HepG2 (cell line): ENCODE results near the gene VENTX. TPM values are rescaled to one million over a fixed set of nuclear protein-coding genes. Genes with fewer than 3 reads are reported as not detected.

Experiments
- ATAC-seq: fragments of 200-7000 bp; cut with Tn5 transposase; 3 replicates; pipeline ENCODE4 v1.9.1; 2020; ENCODE audit warnings: mild to moderate bottlenecking, moderate library complexity
- BruUV-seq: library from RNA; stranded (reverse); fragments of 400-500 nt; replicated peaks from 2 replicates; lab custom pipeline; 2021; lab: Mats Ljungman, UMichigan
- CTCF ChIA-PET: fragments of 300-600 bp; formaldehyde crosslinking; extraction: SDS; loops from one replicate; lab custom pipeline; 2021; ENCODE audit warnings: low total read pairs, inconsistent platforms, low intra/inter-chr PET ratio; lab: Yijun Ruan, JAX
- POLR2A ChIA-PET: fragments of 350-600 bp; sonication (Branson Sonifier 250); formaldehyde crosslinking; loops from one replicate; lab custom pipeline; 2020; ENCODE audit warnings: antibody characterized with exemption, inconsistent platforms; lab: Yijun Ruan, JAX
- DNase-seq: peaks from one replicate; pipeline ENCODE4 v3.0.0-alpha.2; 2015; ENCODE audit warnings: low spot score
- FAIRE-seq: peaks from 3 replicates; lab custom pipeline; 2011; peaks lifted over from hg19 to GRCh38; lab: Jason Lieb, UNC
- H2AFZ ChIP-seq: one replicate; pipeline ENCODE4 v1.6.1; 2011; ENCODE audit warnings: low read length, inconsistent platforms
- H3K27ac ChIP-seq: fragments of 300-600 bp; 3 replicates; pipeline ENCODE4 v1.8.0; 2011; ENCODE audit warnings: mixed run types, mild to moderate bottlenecking, mixed read lengths, low read length, inconsistent platforms; ENCODE audit not compliant: insufficient read depth; ENCODE audit errors: extremely low read length
- H3K27me3 ChIP-seq, 2 experiments: fragments of 200-600 bp in 1 of 2; 2 replicates in 1 of 2; 3 replicates in 1 of 2; pipeline versions ENCODE4 v1.6.0 to v1.8.0; 2011; ENCODE audit warnings: low read length in 2 of 2, mild to moderate bottlenecking in 2 of 2, moderate library complexity in 2 of 2, inconsistent platforms in 1 of 2; ENCODE audit not compliant: insufficient read depth in 2 of 2, control insufficient read depth in 1 of 2
- H3K36me3 ChIP-seq, 2 experiments: fragments of 200-600 bp in 1 of 2; replicated peaks in 1 of 2; 2 replicates in 1 of 2; 3 replicates in 1 of 2; pipeline versions ENCODE4 v1.5.1 to v1.8.0; 2011; ENCODE audit warnings: low read length in 2 of 2, inconsistent platforms in 1 of 2; ENCODE audit not compliant: insufficient read depth in 2 of 2, control insufficient read depth in 1 of 2
- H3K4me1 ChIP-seq: 2 replicates; pipeline ENCODE4 v1.5.1; 2012; ENCODE audit warnings: low read length, inconsistent platforms; ENCODE audit not compliant: insufficient read depth
- H3K4me2 ChIP-seq: 2 replicates; pipeline ENCODE4 v1.6.0; 2011; ENCODE audit warnings: low read depth, low read length, inconsistent platforms
- H3K4me3 ChIP-seq, 3 experiments: fragments of 200-600 bp in 1 of 3; sonication (generic), shearing (Covaris generic) in 1 of 3; replicated peaks in 1 of 3; 2 replicates each; pipeline ENCODE4 v1.5.1; 2011 to 2016; ENCODE audit warnings: low read length in 3 of 3, inconsistent platforms in 2 of 3, low read depth in 2 of 3, mild to moderate bottlenecking in 2 of 3, control low read depth in 1 of 3, mixed read lengths in 1 of 3; ENCODE audit not compliant: insufficient read depth in 1 of 3
- H3K79me2 ChIP-seq: one replicate; pipeline ENCODE4 v1.6.1; 2011; ENCODE audit warnings: low read length, inconsistent platforms; ENCODE audit not compliant: insufficient read depth
- H3K9ac ChIP-seq: 2 replicates; pipeline ENCODE4 v1.6.0; 2011; ENCODE audit warnings: mild to moderate bottlenecking, low read depth, low read length, inconsistent platforms; ENCODE audit not compliant: insufficient read depth
- H3K9me3 ChIP-seq: 2 replicates; pipeline ENCODE4 v1.5.1; 2012; ENCODE audit warnings: mild to moderate bottlenecking, low read length
- H4K20me1 ChIP-seq: 2 replicates; pipeline ENCODE4 v1.6.0; 2011; ENCODE audit warnings: inconsistent platforms, mild to moderate bottlenecking, low read length, moderate library complexity; ENCODE audit not compliant: insufficient read depth
- ETV6 ChIP-seq: sonication (generic); formaldehyde crosslinking; conservative IDR thresholded peaks from 2 replicates; pipeline ENCODE4 v1.4.0; 2020; ENCODE audit warnings: missing genetic modification reagents
- KDM3A ChIP-seq: IDR thresholded peaks from 2 replicates; pipeline ENCODE4 v1.6.1; 2018; ENCODE audit warnings: low read depth, missing compliant biosample characterization
- MBNL3 ChIP-seq: fragments of 250-450 bp; sonication (Bioruptor Pico); conservative IDR thresholded peaks from 2 replicates; pipeline ENCODE4 v1.8.0; 2022; ENCODE audit warnings: mild to moderate bottlenecking, inconsistent platforms
- MTA1 ChIP-seq: sonication (generic); formaldehyde crosslinking; IDR thresholded peaks from 2 replicates; pipeline ENCODE4 v1.4.0; 2020; ENCODE audit warnings: missing genetic modification reagents, mild to moderate bottlenecking, borderline replicate concordance
- RELA ChIP-seq: sonication (generic); formaldehyde crosslinking; IDR thresholded peaks from 2 replicates; pipeline ENCODE4 v1.4.0; 2020; ENCODE audit warnings: missing genetic modification reagents
- REPIN1 ChIP-seq: sonication (generic); formaldehyde crosslinking; IDR thresholded peaks from 2 replicates; pipeline ENCODE4 v1.8.0; 2022; ENCODE audit warnings: missing genetic modification reagents, low read depth, mild to moderate bottlenecking, borderline replicate concordance
- SAP130 ChIP-seq: IDR thresholded peaks from 2 replicates; pipeline ENCODE4 v1.6.1; 2016; ENCODE audit warnings: low read depth
- U2AF1 ChIP-seq: fragments of 200-400 bp; formaldehyde crosslinking; optimal IDR thresholded peaks from 2 replicates; pipeline ENCODE3; 2017; ENCODE audit warnings: mild to moderate bottlenecking, low read depth, low read length
- ZMAT3 ChIP-seq: sonication (generic); formaldehyde crosslinking; conservative IDR thresholded peaks from 2 replicates; pipeline ENCODE4 v1.7.0; 2021; ENCODE audit warnings: missing genetic modification reagents
- ZNF274 ChIP-seq: sonication (generic); formaldehyde crosslinking; IDR thresholded peaks from 2 replicates; pipeline ENCODE4 v1.5.1; 2020; ENCODE audit warnings: mild to moderate bottlenecking, missing genetic modification reagents
- ZNF468 ChIP-seq: sonication (generic); formaldehyde crosslinking; IDR thresholded peaks from 2 replicates; pipeline ENCODE4 v1.8.0; 2022; ENCODE audit warnings: mild to moderate bottlenecking, moderate library complexity, missing genetic modification reagents
- WGBS: methylation state at CpG from one replicate; pipeline ENCODE4 v1.1.6; 2017; ENCODE audit warnings: low lambda C conversion rate; 5-methylcytosine and 5-hydroxymethylcytosine counted together
- in situ Hi-C: cut with HindIII; loops from 2 replicates; pipeline ENCODE4 v1.10.0; 2017; ENCODE audit warnings: low pct_unique_long_range_greater_than_20kb; ENCODE audit not compliant: extremely low pct_ligation_motif_present
- intact Hi-C: fragments of 100-400 bp; cut with micrococcal nuclease; formaldehyde crosslinking; loops from one replicate; pipeline ENCODE4 v1.10.0; 2022; ENCODE audit not compliant: unreplicated experiment
- polyA plus RNA-seq, 8 experiments: library from polyadenylated mRNA; depleted of rRNA in 3 of 8; stranded (reverse) in 7 of 8; unstranded in 1 of 8; fragments of >200 nt; fragmentation: Illumina TruSeq in 4 of 8; extraction: Trizol in 4 of 8; gene quantifications; 2 replicates each; pipeline versions ENCODE4 v1.2.1 to v1.2.3, GENCODE V29; 2011 to 2016; ENCODE audit warnings: low read depth in 4 of 8, missing spikeins in 1 of 8, mixed read lengths in 1 of 8; ENCODE audit not compliant: insufficient read depth in 1 of 8
- total RNA-seq, 5 experiments: library from RNA; depleted of rRNA; stranded (reverse); fragments of >200 nt; fragmentation: Illumina TruSeq; extraction: Trizol; gene quantifications; 2 replicates each; pipeline ENCODE4 v1.2.3, GENCODE V29; 2016; ENCODE audit warnings: low read depth in 1 of 5
- TF ChIP-seq, protein P1 (sequence below): sonication (generic); formaldehyde crosslinking; IDR thresholded peaks from 2 replicates; pipeline ENCODE4 v1.8.0; 2022; ENCODE audit warnings: mild to moderate bottlenecking, missing genetic modification reagents, moderate library complexity
- TF ChIP-seq, protein P2 (sequence below): sonication (generic); formaldehyde crosslinking; IDR thresholded peaks from 2 replicates; pipeline ENCODE4 v1.4.0; 2020; ENCODE audit warnings: mild to moderate bottlenecking, missing genetic modification reagents
- TF ChIP-seq, protein P3 (sequence below): sonication (generic); formaldehyde crosslinking; IDR thresholded peaks from 2 replicates; pipeline ENCODE4 v1.4.0; 2020; ENCODE audit warnings: low read depth, mild to moderate bottlenecking, missing genetic modification reagents
- TF ChIP-seq, protein P4 (sequence below): sonication (generic); formaldehyde crosslinking; IDR thresholded peaks from 2 replicates; pipeline ENCODE4 v1.4.0; 2020; ENCODE audit warnings: mild to moderate bottlenecking, missing genetic modification reagents
- TF ChIP-seq, protein P5 (sequence below): sonication (generic); formaldehyde crosslinking; IDR thresholded peaks from 2 replicates; pipeline ENCODE4 v1.4.0; 2020; ENCODE audit warnings: missing genetic modification reagents
- TF ChIP-seq, protein P6 (sequence below): sonication (generic); formaldehyde crosslinking; IDR thresholded peaks from 2 replicates; pipeline ENCODE4 v1.8.0; 2022; ENCODE audit warnings: mild to moderate bottlenecking, missing genetic modification reagents

The VENTX gene
- total and polyA plus RNA-seq, 2 of the 13 experiments (the other 11 are each of a cell fraction or from before 2014, with no cell fraction given): not detected

DNA sequence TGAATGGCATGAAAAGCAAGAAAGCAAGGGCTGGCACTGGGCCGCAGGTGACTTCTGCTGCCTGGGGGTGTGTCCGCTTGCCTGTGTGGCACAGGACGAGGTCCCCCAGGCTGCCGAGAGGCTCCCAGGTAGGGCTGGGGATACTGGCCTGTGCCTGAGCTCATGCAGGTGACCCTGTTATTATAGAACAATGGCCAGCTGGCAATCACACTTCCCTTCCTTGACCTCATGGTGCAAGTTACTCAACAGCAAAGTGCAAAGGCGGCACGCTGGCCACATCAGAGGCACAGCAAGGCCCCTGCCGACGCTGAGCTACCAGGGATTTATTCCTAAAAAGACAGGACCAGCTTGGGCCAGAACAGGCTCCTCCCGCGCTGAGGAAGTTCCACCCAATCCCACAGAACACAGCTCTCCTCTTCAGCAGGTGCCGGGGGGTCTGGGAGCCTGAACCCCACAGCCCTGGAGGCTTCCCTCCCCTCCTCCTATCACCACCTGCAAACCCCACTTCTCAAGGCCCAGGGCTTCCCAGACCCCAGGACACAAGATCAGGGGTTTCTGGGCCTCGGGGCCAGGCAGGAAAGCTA, 40.4 kb downstream of the VENTX start (continued):
- TF ChIP-seq, protein P1, sequence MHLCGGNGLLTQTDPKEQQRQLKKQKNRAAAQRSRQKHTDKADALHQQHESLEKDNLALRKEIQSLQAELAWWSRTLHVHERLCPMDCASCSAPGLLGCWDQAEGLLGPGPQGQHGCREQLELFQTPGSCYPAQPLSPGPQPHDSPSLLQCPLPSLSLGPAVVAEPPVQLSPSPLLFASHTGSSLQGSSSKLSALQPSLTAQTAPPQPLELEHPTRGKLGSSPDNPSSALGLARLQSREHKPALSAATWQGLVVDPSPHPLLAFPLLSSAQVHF: no peak
- TF ChIP-seq RELA (CRISPR knock-in tag): no peak
- no peak for TF ChIP-seq KDM3A (CRISPR knock-in tag)
- no peak for TF ChIP-seq REPIN1
- no peak for TF ChIP-seq ETV6
- TF ChIP-seq, protein P2, sequence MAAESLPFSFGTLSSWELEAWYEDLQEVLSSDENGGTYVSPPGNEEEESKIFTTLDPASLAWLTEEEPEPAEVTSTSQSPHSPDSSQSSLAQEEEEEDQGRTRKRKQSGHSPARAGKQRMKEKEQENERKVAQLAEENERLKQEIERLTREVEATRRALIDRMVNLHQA (CRISPR knock-in tag): no peak
- TF ChIP-seq ZNF274 (CRISPR knock-in tag): no peak
- TF ChIP-seq, protein P3, sequence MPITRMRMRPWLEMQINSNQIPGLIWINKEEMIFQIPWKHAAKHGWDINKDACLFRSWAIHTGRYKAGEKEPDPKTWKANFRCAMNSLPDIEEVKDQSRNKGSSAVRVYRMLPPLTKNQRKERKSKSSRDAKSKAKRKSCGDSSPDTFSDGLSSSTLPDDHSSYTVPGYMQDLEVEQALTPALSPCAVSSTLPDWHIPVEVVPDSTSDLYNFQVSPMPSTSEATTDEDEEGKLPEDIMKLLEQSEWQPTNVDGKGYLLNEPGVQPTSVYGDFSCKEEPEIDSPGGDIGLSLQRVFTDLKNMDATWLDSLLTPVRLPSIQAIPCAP (CRISPR knock-in tag): no peak

DNA sequence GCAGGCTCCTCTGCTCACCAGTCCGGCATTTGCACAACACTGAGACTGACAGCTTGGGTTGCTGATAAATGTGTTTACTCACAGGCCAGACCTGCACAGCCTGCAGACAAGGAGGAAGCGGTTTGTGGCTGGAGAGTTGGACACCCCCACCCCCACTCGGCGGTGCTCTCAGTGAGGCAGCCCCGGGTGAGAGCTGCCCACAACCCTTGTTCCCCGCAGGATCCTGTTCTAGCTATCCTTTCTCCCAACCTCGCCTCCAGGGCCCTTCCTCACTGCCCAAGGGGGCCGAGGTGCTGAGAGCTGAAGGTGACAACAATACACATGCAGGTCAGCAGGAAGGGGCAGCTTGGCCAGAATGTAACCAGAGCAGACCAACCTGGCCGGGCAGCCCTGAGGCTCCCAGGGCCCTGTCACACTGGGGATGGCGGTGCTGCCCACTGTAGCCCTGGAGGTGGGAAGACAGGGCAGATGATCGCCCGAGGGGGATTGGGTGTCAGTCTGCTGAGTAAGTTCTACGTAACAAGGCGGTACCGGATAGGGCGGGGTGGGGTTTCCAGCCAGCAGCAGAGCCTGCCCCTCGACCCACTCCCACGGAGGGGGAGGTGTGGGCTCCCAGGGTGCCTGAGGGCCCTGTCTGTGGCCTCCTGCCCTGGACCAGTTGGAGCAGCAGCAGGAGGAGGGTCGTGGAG, 41.1 kb downstream of the VENTX start:
- intact Hi-C loops: no loop called here
- no peak overlapping the region for H3K9ac ChIP-seq
- in situ Hi-C loops: no loop called here
- 0 out of 6 replicates have a peak overlapping the region, but pooled peaks of 1 of the 3 experiments have one; percentile 48 for H3K4me3 ChIP-seq
- peak overlapping the region; percentile 60 for H3K4me2 ChIP-seq
- H3K79me2 ChIP-seq: no peaks in the 10 kb centered on the region
- peaks cover 23% of the 10 kb centered on the region for H3K4me1 ChIP-seq
- peaks cover 16 to 25% of the 10 kb centered on the region in 2 experiments; a peak in 4 of 5 replicates for H3K36me3 ChIP-seq
- CTCF ChIA-PET: no interaction called here
- WGBS: 46% methylated on average over 12 of the region's 19 CpGs
- peak; percentile 76 for ATAC-seq
- FAIRE-seq: peak; percentile 72
- BruUV-seq: no TSS peak
- POLR2A ChIA-PET: interaction anchor here (0.7 to 1.2 kb wide), 2 partner anchors 21 to 242 kb away, joined by 3 to 6 read pairs; no protein-coding TSS in a partner anchor
- H4K20me1 ChIP-seq: peaks cover 7% of the 10 kb centered on the region; the same call in 1 of the 2 replicates
- peaks cover 0 to 21% of the 10 kb centered on the region in 2 experiments; a peak in 3 of 5 replicates for H3K27me3 ChIP-seq
- H3K9me3 ChIP-seq: no peaks in the 10 kb centered on the region
- no peak overlapping the region for H2AFZ ChIP-seq
- peak; percentile 72 for DNase-seq
- no peak overlapping the region for H3K27ac ChIP-seq
- TF ChIP-seq, protein P4, sequence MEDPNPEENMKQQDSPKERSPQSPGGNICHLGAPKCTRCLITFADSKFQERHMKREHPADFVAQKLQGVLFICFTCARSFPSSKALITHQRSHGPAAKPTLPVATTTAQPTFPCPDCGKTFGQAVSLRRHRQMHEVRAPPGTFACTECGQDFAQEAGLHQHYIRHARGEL (CRISPR knock-in tag): no peak
- TF ChIP-seq, protein P5, sequence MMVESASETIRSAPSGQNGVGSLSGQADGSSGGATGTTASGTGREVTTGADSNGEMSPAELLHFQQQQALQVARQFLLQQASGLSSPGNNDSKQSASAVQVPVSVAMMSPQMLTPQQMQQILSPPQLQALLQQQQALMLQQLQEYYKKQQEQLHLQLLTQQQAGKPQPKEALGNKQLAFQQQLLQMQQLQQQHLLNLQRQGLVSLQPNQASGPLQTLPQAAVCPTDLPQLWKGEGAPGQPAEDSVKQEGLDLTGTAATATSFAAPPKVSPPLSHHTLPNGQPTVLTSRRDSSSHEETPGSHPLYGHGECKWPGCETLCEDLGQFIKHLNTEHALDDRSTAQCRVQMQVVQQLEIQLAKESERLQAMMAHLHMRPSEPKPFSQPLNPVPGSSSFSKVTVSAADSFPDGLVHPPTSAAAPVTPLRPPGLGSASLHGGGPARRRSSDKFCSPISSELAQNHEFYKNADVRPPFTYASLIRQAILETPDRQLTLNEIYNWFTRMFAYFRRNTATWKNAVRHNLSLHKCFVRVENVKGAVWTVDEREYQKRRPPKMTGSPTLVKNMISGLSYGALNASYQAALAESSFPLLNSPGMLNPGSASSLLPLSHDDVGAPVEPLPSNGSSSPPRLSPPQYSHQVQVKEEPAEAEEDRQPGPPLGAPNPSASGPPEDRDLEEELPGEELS (CRISPR knock-in tag): peak; percentile 72; the same call in 1 of the 2 replicates
- no peak for TF ChIP-seq MTA1
- TF ChIP-seq, protein P6, sequence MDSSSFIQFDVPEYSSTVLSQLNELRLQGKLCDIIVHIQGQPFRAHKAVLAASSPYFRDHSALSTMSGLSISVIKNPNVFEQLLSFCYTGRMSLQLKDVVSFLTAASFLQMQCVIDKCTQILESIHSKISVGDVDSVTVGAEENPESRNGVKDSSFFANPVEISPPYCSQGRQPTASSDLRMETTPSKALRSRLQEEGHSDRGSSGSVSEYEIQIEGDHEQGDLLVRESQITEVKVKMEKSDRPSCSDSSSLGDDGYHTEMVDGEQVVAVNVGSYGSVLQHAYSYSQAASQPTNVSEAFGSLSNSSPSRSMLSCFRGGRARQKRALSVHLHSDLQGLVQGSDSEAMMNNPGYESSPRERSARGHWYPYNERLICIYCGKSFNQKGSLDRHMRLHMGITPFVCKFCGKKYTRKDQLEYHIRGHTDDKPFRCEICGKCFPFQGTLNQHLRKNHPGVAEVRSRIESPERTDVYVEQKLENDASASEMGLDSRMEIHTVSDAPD (CRISPR knock-in tag): no peak
- TF ChIP-seq ETV6: no peak
- no peak for TF ChIP-seq ZMAT3
- no peak for TF ChIP-seq MBNL3
- TF ChIP-seq U2AF1: no peak
- peak; percentile 70 for TF ChIP-seq SAP130 (CRISPR knock-in tag)
- no peak for TF ChIP-seq ZNF468 (CRISPR knock-in tag)
